H9 (cell line): ENCODE data around the gene EHD2. TPM values are rescaled to one million over a fixed set of nuclear protein-coding genes. Genes with fewer than 3 reads are reported as not detected.

ENCODE experiments used
- DNase-seq: peaks from one replicate; pipeline ENCODE4 v3.0.0-alpha.2; 2017
- H2AFZ ChIP-seq: one replicate; pipeline ENCODE4 v1.6.1; 2013; ENCODE audit warnings: mild to moderate bottlenecking, low read length, control low read depth, moderate library complexity
- H2AK5ac ChIP-seq: 2 replicates; pipeline ENCODE4 v1.6.1; 2013; ENCODE audit warnings: low read length, control low read depth, mixed read lengths; ENCODE audit not compliant: insufficient read length
- H2BK120ac ChIP-seq: one replicate; pipeline ENCODE4 v1.6.1; 2013; ENCODE audit warnings: low read depth, mild to moderate bottlenecking, low read length, control low read depth, inconsistent platforms; ENCODE audit not compliant: poor library complexity, severe bottlenecking
- H2BK12ac ChIP-seq: 2 replicates; pipeline ENCODE4 v1.6.1; 2013; ENCODE audit warnings: low read length, control low read depth, mixed read lengths, low read depth; ENCODE audit not compliant: insufficient read length
- H2BK15ac ChIP-seq: 2 replicates; pipeline ENCODE4 v1.6.1; 2013; ENCODE audit warnings: low read depth, low read length, control low read depth
- H2BK20ac ChIP-seq: one replicate; pipeline ENCODE4 v1.6.1; 2013; ENCODE audit warnings: low read depth, mild to moderate bottlenecking, low read length, control low read depth, inconsistent platforms; ENCODE audit not compliant: poor library complexity, severe bottlenecking
- H2BK5ac ChIP-seq: 2 replicates; pipeline ENCODE4 v1.6.1; 2013; ENCODE audit warnings: low read length, control low read depth, mixed read lengths; ENCODE audit not compliant: insufficient read length
- H3K14ac ChIP-seq: 2 replicates; pipeline ENCODE4 v1.6.1; 2013; ENCODE audit warnings: low read length, control low read depth; ENCODE audit not compliant: insufficient read depth
- H3K18ac ChIP-seq: 2 replicates; pipeline ENCODE4 v1.6.1; 2013; ENCODE audit warnings: low read depth, mild to moderate bottlenecking, mixed read lengths, low read length, control low read depth; ENCODE audit not compliant: insufficient read length
- H3K23ac ChIP-seq: 2 replicates; pipeline ENCODE4 v1.6.1; 2013; ENCODE audit warnings: low read length, control low read depth, mixed read lengths, low read depth; ENCODE audit not compliant: insufficient read length
- H3K23me2 ChIP-seq: 2 replicates; pipeline ENCODE4 v1.6.1; 2013; ENCODE audit warnings: low read depth, mild to moderate bottlenecking, mixed read lengths, low read length, control low read depth; ENCODE audit not compliant: insufficient read length, poor library complexity, severe bottlenecking
- H3K27ac ChIP-seq: 2 replicates; pipeline ENCODE4 v1.5.1; 2013; ENCODE audit warnings: low read length, control low read depth, mixed read lengths, low read depth; ENCODE audit not compliant: insufficient read length
- H3K27me3 ChIP-seq: 2 replicates; pipeline ENCODE4 v1.6.1; 2013; ENCODE audit warnings: low read length, control low read depth, inconsistent platforms; ENCODE audit not compliant: insufficient read depth
- H3K4ac ChIP-seq: 2 replicates; pipeline ENCODE4 v1.6.1; 2013; ENCODE audit warnings: low read depth, mild to moderate bottlenecking, control low read depth, inconsistent platforms, low read length, moderate library complexity
- H3K4me1 ChIP-seq: 2 replicates; pipeline ENCODE4 v1.6.1; 2013; ENCODE audit warnings: low read length, control low read depth, inconsistent platforms; ENCODE audit not compliant: insufficient read depth
- H3K4me2 ChIP-seq: 2 replicates; pipeline ENCODE4 v1.6.1; 2013; ENCODE audit warnings: low read length, control low read depth, mixed read lengths; ENCODE audit not compliant: insufficient read length, insufficient read depth
- H3K56ac ChIP-seq: 2 replicates; pipeline ENCODE4 v1.6.1; 2013; ENCODE audit warnings: low read depth, mild to moderate bottlenecking, mixed read lengths, low read length, control low read depth; ENCODE audit not compliant: insufficient read length
- H3K79me1 ChIP-seq: 2 replicates; pipeline ENCODE4 v1.6.1; 2013; ENCODE audit warnings: low read depth, mild to moderate bottlenecking, moderate library complexity, low read length, control low read depth, inconsistent platforms; ENCODE audit not compliant: insufficient read depth, poor library complexity, severe bottlenecking
- H3K79me2 ChIP-seq: 2 replicates; pipeline ENCODE4 v1.6.1; 2013; ENCODE audit warnings: low read length, control low read depth, inconsistent platforms; ENCODE audit not compliant: insufficient read depth
- H3K9ac ChIP-seq: 2 replicates; pipeline ENCODE4 v1.6.1; 2013; ENCODE audit warnings: low read length, control low read depth, mixed read lengths; ENCODE audit not compliant: insufficient read length; ENCODE audit errors: extremely low read depth
- H3K9me3 ChIP-seq: one replicate; pipeline ENCODE4 v1.6.1; 2013; ENCODE audit warnings: low read depth, low read length, inconsistent platforms; ENCODE audit not compliant: control insufficient read depth
- H3T11ph ChIP-seq: one replicate; pipeline ENCODE4 v1.6.1; 2013; ENCODE audit warnings: mild to moderate bottlenecking, low read length, control low read depth, inconsistent platforms
- H4K20me1 ChIP-seq: one replicate; pipeline ENCODE4 v1.6.1; 2013; ENCODE audit not compliant: control insufficient read depth, insufficient read length, insufficient read depth
- H4K5ac ChIP-seq: 2 replicates; pipeline ENCODE4 v1.6.1; 2013; ENCODE audit warnings: low read depth, mild to moderate bottlenecking, mixed read lengths, low read length, control low read depth; ENCODE audit not compliant: insufficient read length
- H4K8ac ChIP-seq: replicated peaks from 2 replicates; pipeline ENCODE4 v1.6.1; 2013; ENCODE audit warnings: low read length, control low read depth, mixed read lengths, low read depth; ENCODE audit not compliant: insufficient read length
- H4K91ac ChIP-seq: 2 replicates; pipeline ENCODE4 v1.6.1; 2013; ENCODE audit warnings: low read depth, mild to moderate bottlenecking, moderate library complexity, mixed read lengths, low read length, control low read depth; ENCODE audit not compliant: insufficient read length
- H3K27ac Mint-ChIP-seq, 3 experiments: 2 replicates in 2 of 3; 3 replicates in 1 of 3; pipeline ENCODE4 v1.8.0; 2020 to 2021; ENCODE audit warnings: mixed read lengths in 3 of 3, mild to moderate bottlenecking in 1 of 3, moderate library complexity in 1 of 3
- H3K27me3 Mint-ChIP-seq: 2 replicates; pipeline ENCODE4 v1.8.0; 2021; ENCODE audit warnings: low read depth, mild to moderate bottlenecking, moderate library complexity, mixed read lengths
- H3K36me3 Mint-ChIP-seq, 3 experiments: 2 replicates in 2 of 3; 3 replicates in 1 of 3; pipeline ENCODE4 v1.8.0; 2020 to 2021; ENCODE audit warnings: low read depth in 3 of 3, mixed read lengths in 3 of 3; ENCODE audit not compliant: insufficient read depth in 1 of 3
- H3K4me1 Mint-ChIP-seq, 2 experiments: 2 replicates each; pipeline ENCODE4 v1.8.0; 2020; ENCODE audit warnings: mixed read lengths in 2 of 2
- H3K4me3 Mint-ChIP-seq, 2 experiments: 2 replicates in 1 of 2; 3 replicates in 1 of 2; pipeline ENCODE4 v1.8.0; 2020 to 2021; ENCODE audit warnings: mild to moderate bottlenecking in 2 of 2, mixed read lengths in 2 of 2, moderate library complexity in 1 of 2
- H3K9me3 Mint-ChIP-seq, 2 experiments: 2 replicates in 1 of 2; 3 replicates in 1 of 2; pipeline ENCODE4 v1.8.0; 2020; ENCODE audit warnings: mild to moderate bottlenecking in 2 of 2, mixed read lengths in 2 of 2, moderate library complexity in 1 of 2
- CTCF ChIP-seq: fragments of 200-600 bp; sonication (generic); conservative IDR thresholded peaks from 3 replicates; pipeline ENCODE4 v1.8.0; 2021; ENCODE audit warnings: antibody characterized with exemption, mild to moderate bottlenecking
- WGBS: extraction: QIAGEN DNeasy Blood & Tissue Kit; methylation state at CpG from one replicate; pipeline ENCODE4 v1.1.7; 2013; ENCODE audit warnings: missing lambda C conversion rate, low lambda C conversion rate, mixed read lengths; ENCODE audit not compliant: insufficient read length; ENCODE audit errors: extremely low coverage; 5-methylcytosine and 5-hydroxymethylcytosine counted together
- total RNA-seq: library from RNA; stranded (reverse); gene quantifications from 2 replicates; pipeline ENCODE4 v1.2.1, GENCODE V29; 2021

Gene EHD2
- total RNA-seq, 1 experiment from 2014 or later, result 19.7 TPM

GRCh38 chr19:47704656-47705055 is 8.6 kb upstream of the EHD2 start:
- Histone ChIP-seq H2BK12ac (no peak overlapping the region), H3K23me2 (no peaks in the 10 kb centered on the region), H3K4me1 (no peaks in the 10 kb centered on the region), H3K23ac (no peak overlapping the region), H3K27ac (no peak overlapping the region), H4K5ac (no peak overlapping the region), H3K79me1 (no peaks in the 10 kb centered on the region), H3K56ac (no peak overlapping the region), H3K4me2 (no peak overlapping the region), H4K8ac (no peak overlapping the region), H3T11ph (no peak overlapping the region), H4K91ac (no peak overlapping the region), H3K79me2 (no peaks in the 10 kb centered on the region), H2AK5ac (no peak overlapping the region), H2BK15ac (no peak overlapping the region), H3K18ac (no peak overlapping the region), H3K14ac (no peak overlapping the region), H2BK5ac (no peak overlapping the region), H2AFZ (no peak overlapping the region), H3K9me3 (no peaks in the 10 kb centered on the region), H3K9ac (no peak overlapping the region), H2BK20ac (no peak overlapping the region), H2BK120ac (no peak overlapping the region), H3K4ac (no peak overlapping the region), H3K27me3 (no peaks in the 10 kb centered on the region), H4K20me1 (no peaks in the 10 kb centered on the region)
- H3K4me1 Mint-ChIP-seq, result 0 out of 4 replicates have a peak, but pooled peaks cover 0 to 4% of the 10 kb centered on the region in 2 experiments
- no peak overlapping the region for H3K27ac Mint-ChIP-seq
- H3K36me3 Mint-ChIP-seq, result peaks cover 9 to 31% (median 31%) of the 10 kb centered on the region in 3 experiments; a peak in 6 of 7 replicates
- no peak for TF ChIP-seq CTCF
- no CpG with 5 or more reads among the region's 3 CpGs for WGBS
- H3K4me3 Mint-ChIP-seq, result no peak overlapping the region
- DNase-seq, result no peak
- H3K9me3 Mint-ChIP-seq, result no peaks in the 10 kb centered on the region; a peak in 1 of 5 replicates
- H3K27me3 Mint-ChIP-seq, result peaks cover 4% of the 10 kb centered on the region; the same call in 1 of the 2 replicates
